Fibroblast of the aortic adventitia (primary cell): Measurements from ENCODE around the gene MSMO1. TPM values are rescaled to one million over a fixed set of nuclear protein-coding genes. Genes with fewer than 3 reads are reported as not detected.

Experiments
- DNase-seq: peaks from one replicate; pipeline ENCODE4 v3.0.0-alpha.2; 2010; ENCODE audit warnings: low read depth
- H3K4me3 ChIP-seq: 2 replicates; pipeline ENCODE4 v1.5.1; 2011; ENCODE audit warnings: low read depth, mild to moderate bottlenecking, control low read depth, low read length, moderate library complexity
- total RNA-seq: library from RNA; depleted of rRNA; stranded (reverse); fragments of >200 nt; gene quantifications from 2 replicates; pipeline ENCODE4 v1.2.3, GENCODE V29; 2012; ENCODE audit warnings: low replicate concordance
- TF ChIP-seq, protein P1 (sequence below): IDR thresholded peaks from 2 replicates; pipeline ENCODE4 v1.5.1; 2011; ENCODE audit warnings: mild to moderate bottlenecking, low read length, control low read depth, inconsistent platforms; ENCODE audit not compliant: insufficient read depth

Gene MSMO1
- total RNA-seq, 1 donor: 101 TPM

- DNase-seq: no peak
- H3K4me3 ChIP-seq: no peak overlapping the region
- TF ChIP-seq, protein P1, sequence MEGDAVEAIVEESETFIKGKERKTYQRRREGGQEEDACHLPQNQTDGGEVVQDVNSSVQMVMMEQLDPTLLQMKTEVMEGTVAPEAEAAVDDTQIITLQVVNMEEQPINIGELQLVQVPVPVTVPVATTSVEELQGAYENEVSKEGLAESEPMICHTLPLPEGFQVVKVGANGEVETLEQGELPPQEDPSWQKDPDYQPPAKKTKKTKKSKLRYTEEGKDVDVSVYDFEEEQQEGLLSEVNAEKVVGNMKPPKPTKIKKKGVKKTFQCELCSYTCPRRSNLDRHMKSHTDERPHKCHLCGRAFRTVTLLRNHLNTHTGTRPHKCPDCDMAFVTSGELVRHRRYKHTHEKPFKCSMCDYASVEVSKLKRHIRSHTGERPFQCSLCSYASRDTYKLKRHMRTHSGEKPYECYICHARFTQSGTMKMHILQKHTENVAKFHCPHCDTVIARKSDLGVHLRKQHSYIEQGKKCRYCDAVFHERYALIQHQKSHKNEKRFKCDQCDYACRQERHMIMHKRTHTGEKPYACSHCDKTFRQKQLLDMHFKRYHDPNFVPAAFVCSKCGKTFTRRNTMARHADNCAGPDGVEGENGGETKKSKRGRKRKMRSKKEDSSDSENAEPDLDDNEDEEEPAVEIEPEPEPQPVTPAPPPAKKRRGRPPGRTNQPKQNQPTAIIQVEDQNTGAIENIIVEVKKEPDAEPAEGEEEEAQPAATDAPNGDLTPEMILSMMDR: no peak
Observed at GRCh38 chr4:165347647-165348569, 20.4 kb downstream of the MSMO1 start.

- H3K4me3 ChIP-seq: no peak overlapping the region
- no peak for DNase-seq
- TF ChIP-seq, protein P1: no peak
Observed at GRCh38 chr4:165351359-165352130, 24.1 kb downstream of the MSMO1 start.

DNA sequence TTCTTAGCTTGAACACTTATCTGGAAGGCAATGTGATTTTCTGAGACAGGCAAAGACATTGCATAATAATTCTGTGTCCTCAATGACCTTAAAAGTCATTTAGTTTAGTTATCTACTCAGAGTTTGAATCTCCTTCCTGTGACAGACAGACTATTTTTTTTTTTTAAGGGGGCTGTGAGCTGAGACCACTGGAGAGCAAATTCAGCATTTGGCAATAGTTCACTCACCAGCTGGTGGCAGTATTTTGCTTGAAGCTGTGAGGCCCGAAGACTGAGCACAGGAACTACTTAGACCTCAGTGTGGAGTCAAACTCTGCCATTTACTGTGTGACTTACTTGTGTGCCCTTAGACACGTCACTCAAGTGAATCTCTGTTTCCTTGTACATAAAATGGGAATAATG, 28.4 kb downstream of the MSMO1 start:
- peak; percentile 72 for DNase-seq
- TF ChIP-seq, protein P1: peak; percentile 66
- no peak overlapping the region for H3K4me3 ChIP-seq

DNA sequence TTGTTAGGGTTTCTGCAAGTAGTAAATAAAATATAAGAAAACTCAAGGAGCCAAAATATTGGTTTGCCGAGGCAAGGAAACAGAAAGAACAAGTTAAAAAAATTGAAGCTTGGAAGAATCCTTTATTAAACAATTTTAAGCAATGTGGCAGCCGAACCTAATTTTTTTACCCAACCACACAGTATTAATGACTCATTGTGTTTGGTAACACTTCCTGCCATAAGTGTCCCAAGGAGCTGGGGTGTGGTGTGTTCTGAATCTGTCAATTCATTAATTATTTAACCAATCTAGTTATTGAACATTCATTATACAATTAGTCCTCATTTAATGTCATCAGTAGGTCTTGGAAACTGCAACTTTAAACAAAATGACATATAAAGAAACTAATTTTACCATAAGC, 32.0 kb downstream of the MSMO1 start:
- TF ChIP-seq, protein P1: no peak
- no peak overlapping the region for H3K4me3 ChIP-seq
- DNase-seq: peak; percentile 60

DNA sequence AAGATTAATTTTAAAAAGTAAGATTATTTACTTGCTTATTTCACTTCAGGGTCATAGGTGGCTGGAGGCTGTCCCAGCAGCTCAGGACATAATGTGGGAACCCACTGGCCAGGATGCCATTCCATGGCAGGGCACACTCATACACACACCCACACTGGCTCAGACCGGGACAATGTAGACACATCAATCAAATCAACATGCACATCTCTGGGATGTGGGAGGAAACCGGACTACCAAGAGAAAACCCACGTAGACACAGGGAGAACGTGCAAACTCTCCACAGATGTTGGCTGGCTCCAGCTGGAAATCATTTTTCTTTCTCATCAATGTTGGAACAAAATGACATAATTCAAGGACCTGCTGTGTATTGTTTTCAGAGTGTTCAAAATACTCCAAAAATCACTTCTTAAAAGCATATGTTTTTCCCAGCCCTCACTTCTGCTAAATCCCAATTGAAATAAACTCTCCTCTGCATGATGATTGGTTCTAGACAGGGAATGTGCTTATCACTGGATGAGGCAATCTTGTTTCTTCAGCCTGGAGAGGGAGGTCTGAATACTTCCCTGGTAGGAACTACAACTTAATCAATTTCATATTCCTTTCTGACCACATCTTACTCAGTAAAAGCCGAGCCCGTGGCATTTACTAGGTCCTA, 32.7 kb downstream of the MSMO1 start:
- DNase-seq: peak; percentile 79
- H3K4me3 ChIP-seq: no peak overlapping the region
- TF ChIP-seq, protein P1: no peak

DNA sequence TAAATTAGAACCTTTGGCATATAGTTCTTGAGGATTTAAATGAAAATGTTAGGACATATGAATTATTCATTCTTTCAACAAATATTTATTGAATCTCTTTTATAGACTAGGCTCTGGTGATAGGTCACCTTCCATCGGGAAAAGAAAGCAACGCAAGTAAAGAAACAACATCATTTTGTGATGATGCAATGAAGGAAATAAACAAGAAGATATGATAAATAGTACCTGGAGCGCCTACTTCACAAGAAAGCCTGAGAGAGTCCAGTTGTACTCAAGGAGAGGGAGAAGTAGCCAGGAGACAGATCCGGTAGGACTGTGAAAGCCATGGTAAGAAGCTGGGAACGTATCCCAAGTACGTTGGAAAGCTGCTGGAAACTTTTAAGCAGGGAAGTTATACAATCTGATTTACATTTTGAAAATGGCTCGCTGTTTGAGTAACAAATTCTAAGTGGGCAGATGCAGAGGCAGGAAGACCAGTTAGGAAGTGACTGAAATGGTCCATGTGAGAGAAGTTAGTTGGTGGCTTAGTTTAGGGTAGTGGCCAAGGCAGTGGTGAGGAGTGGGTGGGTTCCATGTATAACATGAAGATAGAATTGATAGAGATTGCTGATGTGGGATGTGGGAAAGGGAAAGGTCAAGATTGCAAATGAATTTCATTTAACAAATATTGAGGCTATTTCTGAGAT, 33.7 kb downstream of the MSMO1 start:
- no peak for DNase-seq
- no peak overlapping the region for H3K4me3 ChIP-seq
- TF ChIP-seq, protein P1: no peak
